Activated B cell treated with CpG ODN at 0.5 μM for 24 hours (primary cell): Measurements from ENCODE around the gene ANAPC7. TPM values are rescaled to one million over a fixed set of nuclear protein-coding genes. Genes with fewer than 3 reads are reported as not detected.
"Not testable (repeated sequence)": the region's sequence is repeated elsewhere in the genome, so short reads cannot be mapped to it uniquely, and the experiment has no call there.

ENCODE experiments used
- ATAC-seq: fragments of 200-7000 bp; cut with Tn5 transposase; one replicate; pipeline ENCODE4 v1.10.0; 2021; ENCODE audit warnings: low read depth, mild to moderate bottlenecking, moderate library complexity
- CTCF ChIA-PET: fragments of 350-600 bp; sonication (Branson Sonifier 250); formaldehyde crosslinking; loops from one replicate; lab custom pipeline; 2021; ENCODE audit warnings: antibody characterized with exemption; lab: Charles Lee
- POLR2A ChIA-PET: fragments of 350-600 bp; sonication (Branson Sonifier 250); formaldehyde crosslinking; loops from one replicate; lab custom pipeline; 2021; ENCODE audit warnings: antibody characterized with exemption; lab: Charles Lee
- DNase-seq: peaks from one replicate; pipeline ENCODE4 v3.0.0; 2022
- H3K27ac Mint-ChIP-seq: one replicate; pipeline ENCODE4 v1.8.0; 2020; ENCODE audit warnings: mixed read lengths
- H3K27me3 Mint-ChIP-seq: one replicate; pipeline ENCODE4 v1.8.0; 2021; ENCODE audit warnings: mixed read lengths
- H3K36me3 Mint-ChIP-seq: one replicate; pipeline ENCODE4 v1.8.0; 2021; ENCODE audit warnings: low read depth, mixed read lengths
- H3K4me1 Mint-ChIP-seq: one replicate; pipeline ENCODE4 v1.8.0; 2021; ENCODE audit warnings: mixed read lengths
- H3K4me3 Mint-ChIP-seq: one replicate; pipeline ENCODE4 v1.8.0; 2020; ENCODE audit warnings: mild to moderate bottlenecking, mixed read lengths
- H3K9me3 Mint-ChIP-seq: one replicate; pipeline ENCODE4 v1.8.0; 2020; ENCODE audit warnings: mixed read lengths
- intact Hi-C: fragments of 100-400 bp; cut with micrococcal nuclease; formaldehyde crosslinking; loops from one replicate; pipeline ENCODE4 v1.15.1; 2024
- total RNA-seq: library from RNA; stranded (reverse); gene quantifications from 2 replicates; pipeline ENCODE4 v1.2.3, GENCODE V29; 2022
- TF ChIP-seq, protein P1 (sequence below): fragments of 200-600 bp; IDR thresholded peaks from one replicate; pipeline ENCODE4 v1.8.0; 2022; ENCODE audit warnings: antibody characterized with exemption, mild to moderate bottlenecking

The ANAPC7 gene
- total RNA-seq, 1 donor from 2014 or later, result 76.2 TPM

DNA sequence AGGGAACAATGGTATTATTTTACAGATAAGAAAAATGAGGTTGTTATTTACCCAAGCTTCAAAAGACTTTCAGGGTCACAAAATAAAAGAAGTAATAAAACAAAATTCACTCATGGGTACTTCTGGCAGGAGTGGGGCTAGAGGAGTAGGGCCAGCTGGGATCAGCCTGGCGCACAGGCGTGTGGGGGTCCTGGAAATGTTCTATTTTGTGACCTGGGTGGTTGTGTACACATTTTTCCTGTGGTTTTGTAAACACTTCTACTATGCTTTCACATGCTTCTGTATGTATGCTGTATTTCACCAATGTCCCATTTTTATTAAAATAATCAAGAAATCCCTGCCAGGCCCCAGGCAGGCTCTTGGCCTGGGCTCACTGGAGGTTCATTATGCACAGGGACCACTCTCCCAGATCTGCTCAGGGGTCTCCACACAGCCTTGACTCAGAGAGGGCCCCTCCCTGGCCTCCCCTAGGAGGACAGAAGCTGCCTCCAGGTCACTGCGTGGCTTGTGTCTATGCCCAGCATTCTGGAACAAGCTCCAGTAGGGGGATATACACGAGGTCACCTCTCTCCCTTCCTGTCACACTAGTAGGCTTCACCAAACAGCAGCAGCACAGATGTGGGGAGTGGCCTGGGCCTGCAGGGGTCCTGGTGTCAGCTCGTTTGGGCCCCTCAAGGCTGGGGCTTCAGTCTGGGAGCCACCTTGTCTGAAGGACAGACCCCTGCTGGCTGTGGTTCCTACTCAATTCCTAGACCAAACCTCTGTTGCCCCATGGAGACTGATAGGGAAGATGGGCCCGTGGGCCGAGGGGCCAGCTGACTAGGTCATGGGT lies 37.8 kb downstream of the ANAPC7 start:
- DNase-seq (no peak), ATAC-seq (no peak)
- TF ChIP-seq, protein P1, sequence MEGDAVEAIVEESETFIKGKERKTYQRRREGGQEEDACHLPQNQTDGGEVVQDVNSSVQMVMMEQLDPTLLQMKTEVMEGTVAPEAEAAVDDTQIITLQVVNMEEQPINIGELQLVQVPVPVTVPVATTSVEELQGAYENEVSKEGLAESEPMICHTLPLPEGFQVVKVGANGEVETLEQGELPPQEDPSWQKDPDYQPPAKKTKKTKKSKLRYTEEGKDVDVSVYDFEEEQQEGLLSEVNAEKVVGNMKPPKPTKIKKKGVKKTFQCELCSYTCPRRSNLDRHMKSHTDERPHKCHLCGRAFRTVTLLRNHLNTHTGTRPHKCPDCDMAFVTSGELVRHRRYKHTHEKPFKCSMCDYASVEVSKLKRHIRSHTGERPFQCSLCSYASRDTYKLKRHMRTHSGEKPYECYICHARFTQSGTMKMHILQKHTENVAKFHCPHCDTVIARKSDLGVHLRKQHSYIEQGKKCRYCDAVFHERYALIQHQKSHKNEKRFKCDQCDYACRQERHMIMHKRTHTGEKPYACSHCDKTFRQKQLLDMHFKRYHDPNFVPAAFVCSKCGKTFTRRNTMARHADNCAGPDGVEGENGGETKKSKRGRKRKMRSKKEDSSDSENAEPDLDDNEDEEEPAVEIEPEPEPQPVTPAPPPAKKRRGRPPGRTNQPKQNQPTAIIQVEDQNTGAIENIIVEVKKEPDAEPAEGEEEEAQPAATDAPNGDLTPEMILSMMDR, result no peak
- Mint-ChIP-seq H3K4me3 (no peak overlapping the region), H3K9me3 (no peaks in the 10 kb centered on the region), H3K36me3 (no peaks in the 10 kb centered on the region), H3K4me1 (peaks cover 28% of the 10 kb centered on the region), H3K27me3 (no peaks in the 10 kb centered on the region), H3K27ac (no peak overlapping the region)
- intact Hi-C loops, result no loop called here
- POLR2A ChIA-PET, result no interaction called here
- CTCF ChIA-PET, result no interaction called here

DNA sequence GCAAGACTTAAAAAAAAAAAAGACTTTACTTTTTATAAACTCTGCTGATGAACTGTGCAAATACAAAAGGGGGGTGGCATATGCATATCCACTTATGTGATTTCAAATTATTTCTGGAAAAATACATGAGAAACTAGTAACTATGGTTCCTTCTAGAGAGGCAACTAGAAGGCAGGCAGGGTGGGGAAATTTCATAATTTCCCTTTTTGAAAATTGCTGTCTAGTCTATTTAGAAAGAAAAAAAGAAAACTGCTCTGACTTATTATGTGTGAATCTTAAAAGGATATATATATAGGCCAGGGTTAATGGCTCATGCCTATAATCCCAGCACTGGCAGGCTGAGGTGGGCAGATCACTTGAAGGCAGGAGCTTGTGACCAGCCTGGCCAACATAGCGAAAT lies 42.3 kb downstream of the ANAPC7 start:
- intact Hi-C loops, result no loop called here
- Mint-ChIP-seq H3K4me1 (no peaks in the 10 kb centered on the region), H3K4me3 (no peak overlapping the region), H3K9me3 (no peaks in the 10 kb centered on the region), H3K36me3 (no peaks in the 10 kb centered on the region), H3K27me3 (no peaks in the 10 kb centered on the region), H3K27ac (no peak overlapping the region)
- ChIA-PET CTCF (no interaction called here), POLR2A (interaction anchor here (0.6 kb wide), 1 partner anchor 485 kb away, joined by 3 read pairs; no protein-coding TSS in a partner anchor)
- TF ChIP-seq, protein P1, result no peak
- DNase-seq (no peak), ATAC-seq (no peak)

DNA sequence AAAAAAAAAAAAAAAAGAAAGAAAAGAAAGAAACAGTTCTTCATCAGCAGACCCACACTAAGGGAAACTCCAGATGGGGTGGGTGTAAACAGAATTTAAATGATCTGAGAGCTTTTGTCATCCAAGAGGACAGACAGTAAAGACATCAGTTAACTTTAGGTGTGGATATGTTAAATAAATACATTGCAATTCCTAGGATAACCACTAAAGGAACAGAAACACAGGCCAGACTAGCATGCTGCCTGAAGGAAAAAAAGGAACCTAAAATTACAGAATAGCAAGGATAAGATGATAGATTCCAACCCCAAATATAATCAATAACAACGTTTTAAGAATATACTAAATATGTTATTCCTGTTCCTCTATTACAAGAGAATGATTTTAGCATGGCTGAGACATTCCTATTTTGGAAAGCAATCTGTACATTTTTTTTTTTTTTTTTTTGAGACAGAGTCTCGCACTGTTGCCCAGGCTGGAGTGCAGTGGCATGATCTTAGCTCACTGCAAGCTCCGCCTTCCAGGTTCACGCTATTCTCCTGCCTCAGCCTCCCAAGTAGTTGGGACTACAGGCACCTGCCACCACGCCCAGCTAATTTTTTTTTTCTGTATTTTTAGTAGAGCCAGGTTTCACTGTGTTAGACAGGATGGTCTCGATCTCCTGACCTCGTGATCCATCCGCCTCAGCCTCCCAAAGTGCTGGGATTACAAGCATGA lies 45.0 kb downstream of the ANAPC7 start:
- H3K36me3 Mint-ChIP-seq, DNase-seq, CTCF ChIA-PET, intact Hi-C loops, ATAC-seq, H3K27ac Mint-ChIP-seq, H3K27me3 Mint-ChIP-seq, H3K4me3 Mint-ChIP-seq, H3K9me3 Mint-ChIP-seq: not testable (repeated sequence)
- H3K4me1 Mint-ChIP-seq, result peaks cover 12% of the 10 kb centered on the region
- POLR2A ChIA-PET, result interaction anchor here (0.7 kb wide), 1 partner anchor 440 kb away, joined by 5 read pairs; no protein-coding TSS in a partner anchor

DNA sequence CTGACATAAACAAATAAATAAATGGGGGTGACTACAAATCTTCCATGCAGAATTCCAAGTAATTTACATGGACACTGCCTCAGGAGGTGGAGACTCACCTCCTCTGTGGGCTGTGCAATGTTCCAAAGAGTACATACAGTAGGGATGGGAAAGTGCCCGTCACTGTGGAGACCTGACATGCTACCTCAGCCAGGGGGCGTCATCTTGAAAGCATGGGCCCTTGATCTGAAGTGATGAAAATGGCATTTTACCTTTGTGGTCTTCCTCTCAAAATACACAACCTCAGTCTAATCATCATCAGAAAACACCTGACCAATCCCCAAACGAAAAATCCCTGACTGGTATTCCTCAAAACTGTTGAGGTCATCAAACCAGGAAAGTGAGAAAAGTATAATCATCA lies 48.4 kb downstream of the ANAPC7 start:
- TF ChIP-seq, protein P1, result no peak
- ChIA-PET POLR2A (interaction anchor here (0.6 to 0.7 kb wide), 2 partner anchors 22 to 31 kb away, joined by 4 to 5 read pairs; no protein-coding TSS in a partner anchor), CTCF (interaction anchor here (0.7 to 5.2 kb wide), 3 partner anchors 76 to 533 kb away, joined by 3 to 19 read pairs (median 5); no protein-coding TSS in a partner anchor)
- H3K4me1 Mint-ChIP-seq, result peaks cover 14% of the 10 kb centered on the region
- peaks cover 3% of the 10 kb centered on the region for H3K36me3 Mint-ChIP-seq
- H3K9me3 Mint-ChIP-seq, result no peaks in the 10 kb centered on the region
- H3K27me3 Mint-ChIP-seq, result no peaks in the 10 kb centered on the region
- no peak for DNase-seq
- intact Hi-C loops, result loop anchor here (1.0 kb wide), 2 partner anchors 16 to 76 kb away; no protein-coding TSS in a partner anchor
- no peak overlapping the region for H3K27ac Mint-ChIP-seq
- H3K4me3 Mint-ChIP-seq, result no peak overlapping the region
- peak; percentile 54 for ATAC-seq

DNA sequence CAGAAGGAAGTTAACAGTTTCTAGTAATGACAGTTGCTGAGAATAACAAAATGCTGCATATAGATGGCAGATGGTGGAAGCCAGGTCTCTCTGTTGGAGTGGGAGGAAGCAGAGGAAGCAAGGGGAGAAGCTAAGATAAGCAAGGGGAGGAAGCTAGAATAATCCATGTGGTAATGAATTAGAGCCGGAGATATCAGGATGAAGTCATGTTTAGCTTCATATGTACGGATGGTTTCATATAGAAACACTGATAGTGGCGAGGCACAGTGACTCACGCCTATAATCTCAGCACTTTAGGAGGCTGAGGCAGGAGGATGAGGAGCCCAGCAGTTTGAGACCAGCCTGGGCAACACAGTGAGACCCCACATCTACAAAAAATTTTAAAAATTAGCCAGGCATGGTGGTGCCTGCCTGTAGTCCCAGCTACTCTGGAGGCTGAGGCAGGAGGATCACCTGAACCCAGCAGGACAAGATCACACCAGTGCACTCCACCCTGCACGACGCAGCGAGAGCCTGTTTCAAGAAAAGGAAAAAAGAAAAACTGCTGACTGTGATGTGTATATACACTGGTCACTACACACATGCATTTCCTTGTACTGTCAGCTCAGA lies 49.2 kb downstream of the ANAPC7 start:
- Mint-ChIP-seq H3K4me3 (no peak overlapping the region), H3K4me1 (peaks cover 22% of the 10 kb centered on the region), H3K27ac (no peak overlapping the region), H3K27me3 (no peaks in the 10 kb centered on the region), H3K9me3 (no peaks in the 10 kb centered on the region), H3K36me3 (peaks cover 8% of the 10 kb centered on the region)
- ChIA-PET CTCF (interaction anchor here (1.2 to 5.2 kb wide), 3 partner anchors 77 to 533 kb away, joined by 3 to 19 read pairs (median 5); no protein-coding TSS in a partner anchor), POLR2A (interaction anchor here (0.6 to 1.7 kb wide), 3 partner anchors 17 to 221 kb away, joined by 3 to 6 read pairs (median 6); no protein-coding TSS in a partner anchor)
- no peak for ATAC-seq
- intact Hi-C loops, result no loop called here
- DNase-seq, result no peak
- TF ChIP-seq, protein P1, result no peak
